ENCODE measurements around the gene ESYT1.

Gene ESYT1

DNA sequence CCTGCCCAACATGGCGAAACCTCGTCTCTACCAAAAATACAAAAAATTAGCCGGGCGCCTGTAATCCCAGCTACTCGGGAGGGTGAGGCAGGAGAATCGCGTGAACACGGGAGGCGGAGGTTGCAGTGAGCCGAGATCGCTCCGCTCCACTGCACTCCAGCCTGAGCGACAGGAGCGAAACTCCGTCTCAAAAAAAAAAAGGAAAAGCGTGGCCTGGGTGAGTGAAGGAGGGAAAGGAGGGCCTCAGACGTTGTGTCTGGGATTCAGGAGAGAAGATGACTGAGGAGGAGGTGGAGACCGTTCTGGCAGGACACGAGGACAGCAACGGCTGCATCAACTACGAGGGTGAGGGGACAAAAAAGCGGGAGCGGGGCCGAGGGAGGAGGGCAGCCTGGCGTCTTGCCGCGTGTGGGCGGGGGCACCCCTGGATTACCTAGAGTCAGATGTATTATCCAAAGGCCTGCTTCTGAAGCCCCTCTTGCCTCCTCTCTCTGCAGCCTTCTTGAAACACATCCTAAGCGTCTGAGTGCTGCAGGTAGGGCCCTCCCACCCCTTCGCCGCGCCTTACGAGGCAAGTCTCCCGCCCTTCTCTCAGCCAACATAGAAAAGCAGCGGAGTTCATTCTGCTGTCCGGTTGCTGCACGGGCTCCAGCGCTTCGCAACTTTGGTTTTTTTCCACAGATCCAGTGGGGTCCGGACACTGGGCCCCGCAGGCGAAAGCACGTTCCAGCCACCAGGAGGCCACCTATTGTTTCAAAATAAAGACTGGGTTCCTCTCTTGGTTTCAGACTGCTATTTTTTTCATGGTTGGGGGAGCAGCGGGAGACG is 29.3 kb downstream of the ESYT1 start:
- DNase-seq, result peak; percentile 63 to 87

- DNase-seq, result peak; percentile 92 to 99
Measured at GRCh38 chr12:56158029-56158925, 30.2 kb downstream of the ESYT1 start, which contains the start of gene MYL6. Gene MYL6, plus strand, starts transcription at chr12:56158359. Its CDS starts 43 bp downstream, at chr12:56158402.

DNA sequence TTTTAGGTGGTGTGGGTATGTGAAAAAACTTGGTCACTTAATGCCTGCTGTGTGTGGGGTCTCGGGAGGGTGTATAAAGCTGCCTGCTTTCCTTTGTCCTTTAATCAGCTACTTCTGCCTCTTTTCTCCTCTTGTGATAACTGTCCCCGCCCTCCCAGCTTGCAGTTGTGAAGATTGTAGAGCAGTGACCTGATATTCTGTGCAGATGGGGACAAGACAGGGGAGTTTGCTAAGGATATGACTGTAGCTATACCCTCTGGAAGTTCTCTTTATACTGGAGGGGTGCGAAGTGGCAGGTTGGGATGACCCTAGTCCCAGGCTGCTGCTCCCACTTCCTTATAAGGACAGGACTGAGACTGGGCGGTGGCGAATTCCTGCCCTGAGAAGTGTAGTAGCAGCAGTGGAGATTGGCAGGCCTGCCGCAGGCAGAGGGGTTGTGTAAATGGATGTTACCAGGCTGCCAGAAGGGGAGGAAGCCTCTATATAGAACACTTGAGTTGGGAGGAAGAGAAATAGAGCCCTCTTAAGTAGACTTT is 30.9 kb downstream of the ESYT1 start:
- peak; percentile 18 to 32 for DNase-seq

DNA sequence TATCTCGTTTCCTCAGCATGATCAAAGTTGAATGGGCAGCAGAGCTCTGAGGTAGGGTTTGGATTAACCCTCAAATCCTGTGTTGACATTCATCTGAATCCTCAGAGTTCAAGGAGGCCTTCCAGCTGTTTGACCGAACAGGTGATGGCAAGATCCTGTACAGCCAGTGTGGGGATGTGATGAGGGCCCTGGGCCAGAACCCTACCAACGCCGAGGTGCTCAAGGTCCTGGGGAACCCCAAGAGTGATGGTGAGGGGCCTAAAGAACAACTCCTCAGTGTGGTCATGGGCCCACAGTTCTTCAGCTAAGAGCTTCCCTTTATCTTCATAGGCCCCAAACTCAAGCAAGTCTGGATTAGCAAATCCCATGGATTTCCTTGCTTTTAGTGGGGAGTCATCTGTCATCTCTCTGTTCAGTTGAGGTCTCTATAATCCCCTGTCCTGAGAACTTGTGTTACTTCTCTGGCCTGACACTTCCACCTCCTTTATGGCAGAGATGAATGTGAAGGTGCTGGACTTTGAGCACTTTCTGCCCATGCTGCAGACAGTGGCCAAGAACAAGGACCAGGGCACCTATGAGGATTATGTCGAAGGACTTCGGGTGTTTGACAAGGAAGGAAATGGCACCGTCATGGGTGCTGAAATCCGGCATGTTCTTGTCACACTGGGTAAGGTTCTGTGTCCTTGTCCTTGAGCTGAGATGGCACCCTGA is 31.6 kb downstream of the ESYT1 start:
- DNase-seq, result no peak

- no peak for DNase-seq
Measured at GRCh38 chr12:56160193-56160763, 32.2 kb downstream of the ESYT1 start.

- no peak for DNase-seq
Measured at GRCh38 chr12:56160894-56161689, 33.0 kb downstream of the ESYT1 start.

- DNase-seq, result no peak
Measured at GRCh38 chr12:56161690-56162351, 33.8 kb downstream of the ESYT1 start.

- no peak for DNase-seq
Measured at GRCh38 chr12:56162468-56163290, 34.6 kb downstream of the ESYT1 start.

DNA sequence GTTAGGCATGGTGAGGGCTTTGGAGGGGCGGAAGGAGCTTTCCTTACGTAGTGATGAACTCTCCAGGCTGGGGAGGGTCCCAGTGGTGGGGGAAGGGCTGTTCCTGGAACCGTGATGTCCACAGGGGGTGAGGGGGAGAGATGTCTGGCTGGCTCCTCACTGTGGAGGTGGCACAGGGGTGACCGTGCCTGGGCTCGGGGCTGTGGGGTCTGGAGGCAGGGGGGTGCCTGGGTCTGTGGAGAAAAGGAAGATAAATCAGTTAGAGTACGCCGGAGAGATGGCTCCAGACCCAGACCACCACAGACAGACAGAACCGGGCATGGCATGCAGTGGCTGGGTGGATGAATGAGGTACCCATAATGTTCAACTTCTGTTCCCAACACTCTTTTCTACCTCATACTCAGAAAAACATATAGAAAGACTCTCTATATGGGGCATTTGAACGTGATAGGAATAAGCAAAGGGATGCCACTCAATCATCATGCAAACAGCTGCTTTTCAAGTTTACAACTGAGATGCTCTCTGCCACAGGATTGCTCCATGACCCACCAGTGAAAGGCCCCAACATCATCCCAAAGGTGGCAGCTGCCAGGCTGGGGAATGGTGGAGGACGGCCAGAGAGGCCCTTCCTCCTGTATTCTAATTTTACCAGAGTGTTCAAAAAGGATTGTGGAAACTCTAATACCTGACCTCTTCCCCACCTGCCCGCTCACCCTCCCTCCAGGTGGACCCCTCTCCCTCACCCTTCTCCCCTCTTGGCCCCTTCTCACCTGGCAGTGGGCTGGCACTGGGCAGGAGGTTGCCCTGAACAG is 35.7 kb downstream of the ESYT1 start:
- no peak for DNase-seq

GRCh38 chr12:56164345-56164729 is 36.3 kb downstream of the ESYT1 start:
- no peak for DNase-seq

DNA sequence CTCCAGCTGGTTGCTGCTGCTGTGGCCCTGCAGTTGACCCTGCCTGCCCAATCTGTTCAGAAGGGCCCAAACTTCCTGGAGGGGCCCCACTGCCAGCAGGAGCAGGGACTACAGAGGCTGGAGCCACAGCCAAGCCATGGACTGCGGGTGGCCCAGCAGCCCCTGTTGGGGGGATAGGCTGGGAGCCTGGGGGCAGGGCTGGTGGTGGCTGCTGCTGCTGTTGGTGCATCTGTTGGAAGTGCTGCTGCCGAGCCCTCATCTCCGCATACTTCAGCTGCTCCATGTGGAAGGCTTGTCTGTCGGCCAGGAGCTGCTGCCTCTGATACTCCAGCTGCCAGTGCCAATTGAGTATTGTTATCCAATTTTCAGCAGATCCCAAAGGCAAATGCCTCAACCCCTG is 37.3 kb downstream of the ESYT1 start:
- DNase-seq, result no peak

- DNase-seq, result no peak
Measured at GRCh38 chr12:56169229-56169759, 41.2 kb downstream of the ESYT1 start.

- no peak for DNase-seq
Measured at GRCh38 chr12:56172839-56173238, 44.8 kb downstream of the ESYT1 start.

DNA sequence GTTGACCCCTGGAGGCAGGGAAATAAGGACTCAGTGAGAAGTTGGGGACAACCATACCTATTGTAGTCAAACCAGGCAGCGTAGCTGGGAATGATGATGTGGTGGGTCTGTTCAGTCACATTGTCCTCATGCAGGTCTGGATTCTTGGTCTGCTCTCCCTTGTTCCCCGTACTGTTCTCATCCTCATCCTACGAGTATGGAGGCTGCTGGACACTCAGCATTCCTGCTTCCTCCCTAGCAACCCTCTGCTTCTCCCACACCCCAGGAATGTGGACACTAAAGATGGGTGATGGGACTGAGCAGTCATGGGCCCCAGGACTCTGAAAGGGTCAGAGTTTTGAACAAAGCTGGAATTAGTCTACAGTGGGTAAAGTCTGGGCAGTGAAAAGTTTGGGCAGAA is 50.3 kb downstream of the ESYT1 start:
- DNase-seq, result no peak

- DNase-seq, result no peak
Measured at GRCh38 chr12:56186957-56187356, 58.9 kb downstream of the ESYT1 start.

- DNase-seq, result no peak
Measured at GRCh38 chr12:56188131-56188777, 60.2 kb downstream of the ESYT1 start.

- DNase-seq, result peak in 1 of 2 donors; percentile 40
Measured at GRCh38 chr12:56188778-56189098, 60.7 kb downstream of the ESYT1 start.
